DND-41 (cell line): ENCODE data around the gene NPHP4.

Experiments used
- CTCF ChIP-seq: IDR thresholded peaks from 2 replicates; pipeline ENCODE4 v1.5.1; 2012; ENCODE audit warnings: borderline replicate concordance, low read length, moderate library complexity, mild to moderate bottlenecking; ENCODE audit not compliant: poor library complexity, severe bottlenecking; ENCODE audit errors: extremely low read depth
- EZH2 ChIP-seq: IDR thresholded peaks from 3 replicates; pipeline ENCODE4 v1.6.1; 2012; ENCODE audit warnings: borderline replicate concordance, low read depth, mild to moderate bottlenecking, moderate library complexity, low read length, inconsistent platforms; ENCODE audit not compliant: severe bottlenecking

GRCh38 chr1:5904551-5904950 lies 87.7 kb downstream of the NPHP4 start:
- TF ChIP-seq CTCF, result no peak
- TF ChIP-seq EZH2, result no peak
